ENCODE measurements around the gene CLCN3. TPM values are rescaled to one million over a fixed set of nuclear protein-coding genes. Genes with fewer than 3 reads are reported as not detected.
"Not testable (repeated sequence)": the region's sequence is repeated elsewhere in the genome, so short reads cannot be mapped to it uniquely, and the experiment has no call there.

Gene CLCN3
- total RNA-seq, 2 experiments from 2014 or later: 17.4 to 18.4 TPM

- DNase-seq: no peak
- Mint-ChIP-seq H3K27me3 (ENCODE audit: low read depth) (peaks cover 5% of the 10 kb centered on the region), H3K36me3 (ENCODE audit: low read depth) (no peaks in the 10 kb centered on the region), H3K27ac (no peak overlapping the region), H3K4me3 (no peak overlapping the region), H3K4me1 (ENCODE audit: low read depth) (peaks cover 4% of the 10 kb centered on the region), H3K9me3 (no peaks in the 10 kb centered on the region)
- intact Hi-C loops (cut with micrococcal nuclease): no loop called here
- CTCF ChIA-PET: no interaction called here
Measured at GRCh38 chr4:169768385-169768784, 148.0 kb downstream of the CLCN3 start.

DNA sequence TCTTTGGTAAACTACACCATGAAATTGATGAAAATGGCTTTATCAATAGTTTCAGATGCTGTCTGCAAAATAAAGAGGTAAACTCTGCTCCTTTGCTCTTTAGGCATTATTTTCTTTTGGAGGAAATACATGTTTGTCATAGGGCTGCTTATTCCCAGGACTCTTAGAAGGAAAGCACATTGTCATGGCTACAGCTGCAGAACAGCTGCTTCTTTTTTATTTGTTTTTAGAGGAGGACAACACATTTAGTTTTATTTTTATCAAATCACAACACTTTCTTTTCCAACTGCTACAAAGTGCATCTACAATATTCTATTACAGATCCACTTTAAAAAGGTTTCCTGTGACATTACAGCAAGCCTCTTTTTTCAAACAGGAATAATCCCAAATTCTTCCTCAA, 150.0 kb downstream of the CLCN3 start:
- H3K9me3 Mint-ChIP-seq: no peaks in the 10 kb centered on the region
- no peak for DNase-seq
- peaks cover 10% of the 10 kb centered on the region for H3K4me1 Mint-ChIP-seq (ENCODE audit: low read depth)
- intact Hi-C loops (cut with micrococcal nuclease): no loop called here
- no peaks in the 10 kb centered on the region for H3K36me3 Mint-ChIP-seq (ENCODE audit: low read depth)
- CTCF ChIA-PET: no interaction called here
- peaks cover 10% of the 10 kb centered on the region for H3K27me3 Mint-ChIP-seq (ENCODE audit: low read depth)
- no peak overlapping the region for H3K4me3 Mint-ChIP-seq
- H3K27ac Mint-ChIP-seq: no peak overlapping the region

- CTCF ChIA-PET; intact Hi-C loops (cut with micrococcal nuclease); H3K36me3 Mint-ChIP-seq (ENCODE audit: low read depth): not testable (repeated sequence)
Measured at GRCh38 chr4:169771556-169772080, 151.2 kb downstream of the CLCN3 start.

More at GRCh38 chr4:169771556-169772080, 151.2 kb downstream of the CLCN3 start:
- not testable (repeated sequence) for H3K4me3 Mint-ChIP-seq, DNase-seq, H3K9me3 Mint-ChIP-seq, H3K27ac Mint-ChIP-seq
- Mint-ChIP-seq H3K27me3 (ENCODE audit: low read depth) (peaks cover 16% of the 10 kb centered on the region), H3K4me1 (ENCODE audit: low read depth) (peaks cover 12% of the 10 kb centered on the region)

Other genes with a start within 250 kb of the CLCN3 start
- 10 to 100 TPM in 1 of 2 experiments, 1 to 10 TPM in 1; 9.5 to 10.3 TPM for gene NEK1, start 8.0 kb upstream of the CLCN3 start, total RNA-seq
- 10 to 100 TPM; 35.7 to 36.6 TPM for gene HPF1, start 137.4 kb downstream of the CLCN3 start, total RNA-seq